Stimulated activated CD4-positive, alpha-beta T cell treated with anti-CD3 and anti-CD28 coated beads, Interleukin-15, amount 100 ng/mL, for 24 hours (primary cell): Measurements from ENCODE around the gene RTP2.

Experiments used
- DNase-seq: peaks from one replicate; pipeline ENCODE4 v3.0.0-alpha.2; 2020

The RTP2 gene, protein sequence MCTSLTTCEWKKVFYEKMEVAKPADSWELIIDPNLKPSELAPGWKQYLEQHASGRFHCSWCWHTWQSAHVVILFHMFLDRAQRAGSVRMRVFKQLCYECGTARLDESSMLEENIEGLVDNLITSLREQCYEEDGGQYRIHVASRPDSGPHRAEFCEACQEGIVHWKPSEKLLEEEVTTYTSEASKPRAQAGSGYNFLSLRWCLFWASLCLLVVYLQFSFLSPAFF

DNA sequence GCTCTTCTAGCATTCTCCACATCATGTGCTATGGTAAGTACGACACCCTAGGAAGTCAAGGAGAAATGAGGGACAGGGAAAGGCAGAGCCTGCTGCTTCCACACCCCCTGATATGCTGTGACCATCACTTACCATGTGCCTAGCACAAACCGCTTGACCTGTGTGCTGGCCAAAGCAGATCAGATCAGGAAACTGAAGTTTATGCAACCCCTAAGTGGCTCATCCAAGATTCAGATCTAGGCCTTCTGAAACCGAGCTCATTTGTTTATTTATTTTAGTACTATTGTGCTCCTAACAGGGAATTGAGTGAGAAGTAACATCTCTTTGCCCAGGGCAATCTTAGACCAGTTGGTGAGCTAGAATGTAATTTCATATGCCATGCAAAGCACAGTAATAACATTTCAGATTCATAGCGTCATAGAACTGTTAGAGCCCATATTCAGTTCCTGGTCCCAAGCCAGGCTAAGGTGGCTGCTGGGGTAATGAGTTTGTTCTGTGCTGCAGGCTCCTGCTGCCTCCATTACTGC, at the start of gene RTP2:
Gene RTP2 (minus strand): TSS at position 51 of the 527 bp plus-strand sequence. CDS start 429 bp downstream, outside the sequence.
- DNase-seq = no peak

DNA sequence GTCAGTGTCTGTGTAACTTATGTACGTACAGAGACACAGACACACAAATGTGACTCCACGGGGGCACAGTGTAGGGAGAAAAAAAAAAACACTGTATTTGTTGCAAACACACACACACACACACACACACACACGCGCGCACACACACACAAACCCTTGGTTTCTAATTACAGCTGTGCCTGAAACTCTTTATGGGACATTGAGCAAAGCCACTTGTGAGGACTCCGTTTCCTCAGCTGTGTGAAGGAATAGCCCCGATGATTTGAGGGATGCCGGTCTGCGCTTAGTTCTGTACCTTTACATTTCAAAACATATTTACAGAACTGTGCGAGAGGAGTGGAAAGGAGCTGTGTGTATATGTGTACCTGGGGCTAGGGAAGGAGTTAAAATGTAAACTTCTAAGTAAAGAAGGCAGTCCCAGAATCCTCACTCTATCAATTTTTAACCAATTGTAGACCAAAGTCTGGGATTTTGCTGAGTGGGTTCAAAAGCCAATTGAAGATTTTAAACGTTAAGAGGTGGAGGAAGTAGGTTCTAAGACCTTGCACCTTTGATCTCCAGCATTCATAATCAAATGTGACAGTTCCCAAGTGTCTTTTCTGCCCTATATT, 48.3 kb upstream of the RTP2 start:
- no peak for DNase-seq

DNA sequence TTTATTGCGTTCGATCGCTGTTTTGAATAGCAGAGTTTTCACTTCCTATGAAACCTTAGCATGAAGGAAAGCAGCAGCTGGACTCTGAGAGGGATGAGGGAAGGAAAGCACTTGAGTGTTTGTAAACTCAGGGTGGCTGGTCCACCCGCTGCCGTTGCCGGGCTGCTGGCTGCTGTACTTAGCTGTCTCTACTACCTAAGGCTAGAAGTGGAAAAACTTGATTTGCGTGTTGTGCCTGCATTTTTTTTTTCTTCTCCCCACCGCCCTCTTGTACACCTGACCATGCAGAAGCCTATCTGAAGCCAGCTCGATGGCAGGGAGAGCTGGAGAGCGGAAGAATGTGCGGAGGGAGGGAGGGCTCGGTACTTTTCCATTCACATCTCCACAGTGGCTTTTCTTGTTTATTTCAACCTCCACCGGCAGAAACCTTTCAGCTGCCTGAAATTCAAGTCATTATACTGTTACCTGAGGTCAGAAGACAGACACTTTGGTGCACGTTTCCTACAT, 47.7 kb upstream of the RTP2 start:
- no peak for DNase-seq

DNA sequence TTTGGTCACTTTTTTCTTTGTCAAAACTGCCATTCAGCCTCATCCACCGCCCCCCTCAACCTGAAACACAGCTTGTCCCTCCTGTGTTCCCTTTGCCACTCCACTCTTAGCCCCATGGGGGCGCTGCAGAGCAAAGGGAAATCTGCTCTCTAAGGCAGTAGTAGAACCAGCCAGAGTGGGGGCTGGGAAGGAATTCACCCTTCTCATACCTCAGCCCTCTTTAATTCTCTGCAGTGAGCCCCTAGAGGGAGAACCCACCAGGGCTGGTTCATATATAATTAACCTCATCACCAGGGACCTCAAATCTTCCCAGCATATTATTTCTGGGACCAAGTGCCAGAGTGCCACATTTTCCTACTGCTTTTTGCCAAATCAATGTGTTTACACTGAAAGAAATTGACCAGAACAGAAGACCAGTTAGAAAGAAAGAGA, 45.7 kb upstream of the RTP2 start:
- peak; percentile 94 for DNase-seq

DNA sequence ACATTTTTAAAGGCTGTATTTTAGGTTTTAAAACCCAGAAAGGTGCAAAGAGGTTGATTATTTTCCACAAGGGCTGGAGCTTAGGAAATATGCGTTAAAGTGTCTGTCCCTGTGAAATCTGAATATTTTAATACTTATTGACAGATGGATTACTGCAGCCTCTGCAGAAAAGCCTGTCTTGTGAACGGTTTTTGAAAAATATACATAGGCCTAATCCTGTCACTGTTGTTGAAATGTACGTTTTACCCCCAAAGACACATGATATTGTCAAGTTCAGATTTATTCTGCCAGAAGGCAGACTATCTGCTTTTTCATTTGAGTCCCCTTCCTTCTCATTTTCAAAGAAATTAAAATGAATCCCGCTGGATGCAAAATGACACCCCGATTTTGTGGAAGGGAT, 45.1 kb upstream of the RTP2 start:
- no peak for DNase-seq

DNA sequence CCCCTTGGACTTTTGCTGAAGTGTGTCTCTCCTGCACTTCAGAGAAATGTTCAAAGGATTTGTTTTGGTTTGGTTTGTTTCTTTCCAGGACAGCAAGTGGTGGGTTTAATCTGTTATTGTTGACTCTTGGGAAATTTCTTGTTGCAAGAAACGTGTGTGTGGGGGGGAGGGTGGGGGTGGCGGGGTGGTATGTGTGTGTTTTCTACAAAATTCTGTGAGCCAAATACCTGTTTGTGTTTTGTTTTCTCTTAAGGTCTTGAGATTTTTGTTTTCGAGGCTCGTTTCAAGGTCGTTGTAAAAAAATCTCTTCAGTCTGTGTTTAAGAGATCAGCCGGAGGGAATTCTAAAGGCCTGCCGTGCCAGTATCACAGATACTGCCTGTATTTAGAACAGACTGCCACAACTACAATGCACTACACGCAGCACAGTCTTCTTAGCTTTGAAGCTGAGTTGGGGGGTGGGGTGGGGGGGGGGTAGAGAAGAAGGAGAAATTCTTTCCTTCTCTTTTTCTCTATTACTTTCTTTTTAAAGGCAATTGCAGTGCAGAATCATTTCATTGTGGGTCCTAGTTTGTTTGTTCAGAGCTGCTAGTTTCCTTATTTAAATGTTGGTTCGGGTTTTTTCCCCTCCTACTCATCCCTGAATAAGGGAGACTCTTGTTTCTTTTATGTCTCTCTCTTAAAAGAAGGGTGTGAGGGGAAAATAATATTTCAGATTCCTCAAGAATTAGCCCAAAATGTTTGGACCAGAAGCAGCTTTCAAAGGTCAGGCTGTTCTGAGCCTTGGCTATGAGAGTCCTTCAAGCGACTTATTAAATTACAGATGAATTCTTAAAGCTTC, 44.3 kb upstream of the RTP2 start:
- DNase-seq = peak; percentile 14

DNA sequence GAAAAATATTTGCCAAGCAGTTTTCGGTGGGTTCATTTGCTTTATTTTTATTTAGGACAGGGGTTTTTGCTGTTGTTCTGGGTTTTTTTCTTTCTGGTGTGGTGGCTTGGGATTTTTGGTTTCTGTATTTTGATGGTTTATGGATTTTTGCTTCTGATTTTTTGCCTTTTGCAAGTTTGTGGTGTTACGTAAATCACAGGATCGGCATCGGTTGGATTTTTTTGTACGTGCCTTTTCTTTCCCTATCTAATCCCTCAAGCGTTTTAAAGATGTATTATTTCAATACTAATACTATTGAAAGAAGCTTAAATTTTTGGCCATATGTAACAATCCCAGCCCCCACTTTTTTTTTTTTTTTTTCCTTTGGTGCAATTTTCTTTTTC, 43.7 kb upstream of the RTP2 start:
- DNase-seq = no peak

DNA sequence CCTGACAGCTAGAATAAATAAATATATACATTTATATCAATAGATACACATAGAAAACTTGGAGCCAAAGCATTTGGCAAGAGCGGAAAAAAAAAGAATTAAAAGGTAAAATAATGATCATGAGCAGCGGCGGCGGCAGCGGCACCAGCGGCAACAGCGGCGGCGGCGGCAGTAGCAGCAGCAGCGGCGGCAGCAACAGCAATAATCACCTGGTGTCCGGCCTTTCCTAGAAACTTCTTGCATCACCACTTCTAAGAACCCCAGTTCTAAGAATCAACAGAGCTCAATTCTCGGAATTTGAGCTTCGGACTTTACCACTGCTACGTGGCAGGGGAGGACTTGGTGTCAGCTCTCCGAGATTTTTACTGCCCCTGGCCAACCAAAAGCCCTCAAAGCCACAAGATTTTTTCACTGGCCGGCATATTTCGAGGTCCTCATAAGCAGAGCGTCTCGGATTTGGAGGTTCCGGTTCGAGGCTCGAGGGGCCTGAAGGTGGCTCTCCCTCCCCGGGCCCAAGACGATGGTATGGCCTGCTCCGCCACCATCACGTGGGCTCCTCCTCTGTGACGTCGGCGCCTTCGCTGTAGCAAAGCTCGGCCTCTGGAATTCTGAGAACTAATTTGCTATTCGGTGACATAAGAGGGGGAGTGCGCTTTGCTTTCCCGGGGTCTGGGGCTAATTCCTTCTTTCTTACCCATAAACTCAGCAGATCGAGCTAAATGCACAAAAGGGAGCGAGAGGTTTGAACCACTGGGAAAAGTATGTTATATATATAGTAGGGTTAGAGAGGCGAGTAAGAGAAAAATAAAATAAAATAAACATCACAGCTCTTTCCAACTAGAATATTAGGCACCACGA, 43.1 kb upstream of the RTP2 start, which contains the start of gene BCL6:
Gene BCL6 (minus strand): TSS at position 268 of the 858 bp plus-strand sequence. CDS start 11,775 bp downstream, outside the sequence.
- peak; percentile 89 for DNase-seq

DNA sequence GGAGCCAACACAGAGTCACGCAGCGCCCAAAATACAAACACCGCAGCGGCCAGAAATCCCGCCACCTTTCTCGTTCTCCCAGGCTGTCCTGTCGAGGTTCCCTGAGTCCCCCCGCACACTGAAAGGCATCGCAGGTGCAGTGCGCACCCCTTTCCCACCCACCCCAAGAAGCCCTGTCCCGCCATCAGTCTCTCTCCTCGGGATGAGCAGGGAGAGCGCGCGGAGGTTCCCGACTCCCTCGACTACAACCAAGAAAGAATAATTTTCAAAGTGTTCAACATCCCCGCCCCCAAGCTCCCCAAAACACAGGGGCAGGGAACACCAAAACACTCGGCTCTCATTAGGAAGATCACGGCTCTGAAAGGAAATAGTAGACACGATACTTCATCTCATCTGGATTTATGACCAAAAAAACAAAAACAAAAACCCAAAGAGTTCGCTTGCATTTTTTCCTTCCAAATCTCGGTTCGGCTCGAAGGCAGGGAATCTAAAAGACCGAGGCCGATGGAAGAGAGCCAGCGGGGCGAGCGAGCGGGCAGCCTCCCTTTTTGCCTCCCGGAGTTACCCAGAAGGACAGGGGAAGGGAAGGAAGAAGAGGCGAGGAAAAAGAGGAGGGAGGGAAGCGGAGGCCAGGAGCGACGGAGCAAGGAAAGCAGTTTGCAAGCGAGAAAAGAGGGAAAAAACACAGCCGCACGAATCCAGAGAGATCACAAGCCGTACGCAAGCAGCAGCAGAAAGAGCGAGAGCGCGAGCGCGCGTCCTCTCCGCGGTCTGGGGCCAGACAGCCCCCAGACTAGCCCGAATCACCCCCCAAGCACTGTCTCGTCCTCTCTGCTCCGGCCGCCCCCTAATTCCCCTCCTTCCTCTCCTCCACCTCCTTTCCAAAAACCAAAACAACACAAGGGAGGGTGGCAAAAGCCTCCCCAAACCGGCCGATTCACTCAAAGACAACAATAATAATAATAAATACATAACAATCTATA, 42.1 kb upstream of the RTP2 start:
- DNase-seq = peak; percentile 56

DNA sequence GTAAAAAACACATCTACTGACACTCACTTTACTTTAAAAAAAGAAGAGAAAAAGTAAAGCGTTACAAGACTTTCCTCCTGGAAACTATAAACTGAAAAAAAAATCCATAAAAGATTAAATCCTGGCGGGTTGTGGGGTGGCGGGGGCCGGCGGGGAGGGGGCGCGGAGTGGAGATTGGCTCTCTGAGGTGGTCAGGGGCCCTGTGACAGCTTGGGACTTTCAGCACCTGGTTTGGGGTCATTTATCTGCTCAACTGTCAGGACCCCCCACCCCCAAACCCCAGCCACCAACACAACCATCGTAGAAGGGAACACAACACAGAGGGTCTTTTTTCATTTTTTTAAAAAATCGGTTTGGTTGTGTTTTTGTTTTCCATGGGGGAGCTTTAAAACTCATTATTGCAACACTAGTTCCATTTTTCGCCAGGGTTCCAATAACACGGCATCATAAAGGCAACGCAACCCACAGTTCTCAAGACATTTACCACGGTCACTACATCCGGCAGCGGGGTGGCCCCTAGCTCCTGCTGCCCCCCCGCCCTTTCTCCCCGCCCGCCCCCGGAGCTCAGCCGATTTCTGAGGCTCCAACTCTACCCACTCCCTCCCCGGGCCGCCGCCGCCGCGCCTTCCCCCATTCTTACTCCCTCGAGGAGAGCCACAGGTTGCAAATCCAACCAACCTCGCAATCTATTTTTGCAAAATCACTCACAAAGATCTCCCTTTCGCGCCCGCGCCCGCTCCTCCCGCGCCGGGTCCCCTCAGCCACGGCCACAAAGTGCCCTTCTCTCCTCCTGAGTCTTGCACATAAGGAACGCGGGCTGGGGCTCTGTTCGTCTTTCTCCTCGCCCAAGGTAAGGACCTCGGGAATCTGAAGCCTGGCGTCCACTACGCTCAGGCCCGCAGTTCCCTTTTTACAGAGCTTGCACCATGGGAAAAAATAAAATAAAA, 41.1 kb upstream of the RTP2 start:
- peak; percentile 76 for DNase-seq

DNA sequence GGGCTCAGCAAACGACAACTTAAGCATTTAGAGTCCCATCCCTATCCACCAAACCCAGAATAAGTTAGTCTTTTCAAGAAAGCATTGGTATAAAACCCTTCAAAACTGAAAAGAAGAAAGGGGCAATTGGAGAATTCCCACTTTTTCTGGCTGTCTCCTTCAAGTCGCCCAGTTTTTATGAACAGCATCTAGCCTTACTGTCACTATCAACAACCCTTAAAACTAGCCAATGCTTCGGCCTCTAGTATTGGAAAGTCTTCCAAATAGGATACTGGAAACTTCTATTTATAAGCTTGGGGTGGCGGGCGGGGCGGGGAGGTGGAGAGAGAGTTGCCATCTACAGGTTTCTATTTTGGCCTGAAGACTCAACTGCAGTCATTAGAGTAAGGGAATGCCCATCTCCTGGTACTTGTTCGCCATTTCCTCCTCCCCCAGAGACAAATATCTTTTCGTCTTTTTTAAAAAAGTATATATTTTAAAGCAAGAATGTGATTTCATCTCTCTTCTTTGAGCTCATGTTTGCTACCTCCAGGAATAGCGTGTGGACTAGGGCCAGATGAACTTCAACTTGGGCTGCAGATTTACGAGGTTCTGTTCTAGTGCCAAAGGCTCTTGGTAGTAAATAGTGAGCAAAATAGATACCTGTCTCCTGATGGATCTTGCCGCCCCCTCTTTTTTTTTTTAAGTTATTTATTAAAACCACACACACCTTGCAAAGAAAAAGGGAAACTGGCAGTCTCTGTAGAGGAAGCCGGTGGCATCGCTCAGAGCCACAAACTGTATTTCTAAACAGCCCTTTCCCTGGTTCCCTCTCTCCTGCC, 40.2 kb upstream of the RTP2 start:
- DNase-seq = peak; percentile 24

DNA sequence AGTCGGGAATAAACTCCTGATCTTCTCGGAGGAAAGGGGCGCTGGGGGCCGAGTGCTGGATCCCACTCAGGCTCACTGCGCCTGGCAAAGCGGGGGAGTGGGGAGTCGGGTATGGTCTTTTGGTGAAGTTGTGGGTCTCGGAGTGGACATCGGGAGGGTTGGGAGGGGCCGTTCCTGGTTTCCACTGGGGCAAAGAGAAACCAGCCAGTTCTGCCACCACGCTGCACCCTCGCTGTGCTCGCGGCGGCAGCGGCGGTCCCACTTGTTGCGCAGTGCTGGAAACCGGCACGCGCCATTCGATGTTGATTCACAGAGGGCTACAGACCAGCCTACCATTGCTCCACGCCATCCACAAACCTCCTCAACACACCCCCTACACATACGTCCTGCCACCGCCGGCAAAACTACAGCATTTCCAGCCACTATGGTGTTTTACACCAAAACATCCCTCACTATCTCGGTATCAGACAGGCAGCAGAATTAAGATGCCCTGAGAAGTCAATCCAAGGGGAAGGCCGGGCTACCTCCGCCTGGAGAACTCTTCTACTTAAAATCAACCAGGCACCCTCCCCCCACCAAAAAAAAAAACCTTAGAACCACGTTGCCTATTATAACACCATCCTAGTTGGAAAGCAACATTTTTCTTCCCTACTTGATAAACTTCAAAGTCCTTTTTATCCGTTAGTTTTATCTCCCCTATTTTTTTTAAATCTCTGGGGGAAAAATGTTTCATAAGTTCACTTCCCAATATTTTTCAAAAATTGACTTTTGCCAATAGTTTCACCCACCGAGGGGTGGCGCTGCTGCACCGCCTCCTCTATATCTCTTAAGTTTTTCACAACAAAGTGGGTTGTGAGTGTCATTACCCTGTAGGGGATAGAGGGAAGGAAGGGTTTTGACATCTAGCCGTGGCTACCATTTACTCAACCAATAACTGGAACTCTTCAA, 39.3 kb upstream of the RTP2 start:
- peak; percentile 83 for DNase-seq

DNA sequence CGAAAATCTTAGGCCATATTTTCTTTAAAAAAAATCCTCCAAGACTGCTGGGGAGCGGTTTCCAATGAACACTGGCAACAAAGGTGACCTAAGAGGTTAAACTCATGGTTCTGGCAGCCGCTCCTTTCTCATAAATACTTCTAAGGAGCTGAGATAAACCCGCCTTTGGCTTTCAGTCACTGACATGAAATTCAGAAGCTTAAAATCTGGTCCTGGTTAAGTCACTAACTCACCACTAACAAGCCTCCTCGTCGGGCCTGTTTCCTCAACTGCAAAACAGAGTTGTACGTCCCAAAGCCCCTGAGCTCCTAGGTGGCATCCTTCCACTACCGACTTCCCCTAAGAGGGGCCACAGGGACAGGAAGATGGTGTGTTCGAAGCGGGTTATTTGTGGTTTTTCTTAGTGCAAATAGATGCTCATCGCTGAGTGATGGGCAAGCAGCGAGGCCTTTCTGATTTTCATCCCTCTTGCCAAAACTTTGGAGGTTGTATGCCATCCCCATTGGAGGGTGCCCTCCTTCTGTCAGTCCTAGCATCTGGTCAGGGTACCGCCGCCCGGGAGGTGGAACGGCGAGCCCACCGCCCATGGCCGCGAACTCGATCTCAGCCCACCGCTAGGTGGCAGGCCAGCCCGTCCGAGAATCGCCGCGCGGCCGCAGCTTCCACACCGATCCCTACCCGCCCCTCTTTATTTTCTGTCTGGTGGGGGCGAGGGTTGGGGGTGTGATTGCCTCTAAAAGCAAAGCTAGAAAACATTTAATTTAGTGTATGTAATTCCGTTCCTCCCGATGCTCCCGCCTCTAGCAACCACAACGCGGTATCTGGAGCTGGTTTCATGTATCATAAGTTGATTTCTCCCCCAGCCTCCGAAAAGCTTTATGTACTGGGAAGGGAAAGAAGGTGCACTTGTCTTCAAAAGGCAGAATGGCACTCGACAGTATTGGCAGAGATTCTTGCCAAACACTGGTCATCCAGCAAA, 38.4 kb upstream of the RTP2 start:
- DNase-seq = peak; percentile 79

DNA sequence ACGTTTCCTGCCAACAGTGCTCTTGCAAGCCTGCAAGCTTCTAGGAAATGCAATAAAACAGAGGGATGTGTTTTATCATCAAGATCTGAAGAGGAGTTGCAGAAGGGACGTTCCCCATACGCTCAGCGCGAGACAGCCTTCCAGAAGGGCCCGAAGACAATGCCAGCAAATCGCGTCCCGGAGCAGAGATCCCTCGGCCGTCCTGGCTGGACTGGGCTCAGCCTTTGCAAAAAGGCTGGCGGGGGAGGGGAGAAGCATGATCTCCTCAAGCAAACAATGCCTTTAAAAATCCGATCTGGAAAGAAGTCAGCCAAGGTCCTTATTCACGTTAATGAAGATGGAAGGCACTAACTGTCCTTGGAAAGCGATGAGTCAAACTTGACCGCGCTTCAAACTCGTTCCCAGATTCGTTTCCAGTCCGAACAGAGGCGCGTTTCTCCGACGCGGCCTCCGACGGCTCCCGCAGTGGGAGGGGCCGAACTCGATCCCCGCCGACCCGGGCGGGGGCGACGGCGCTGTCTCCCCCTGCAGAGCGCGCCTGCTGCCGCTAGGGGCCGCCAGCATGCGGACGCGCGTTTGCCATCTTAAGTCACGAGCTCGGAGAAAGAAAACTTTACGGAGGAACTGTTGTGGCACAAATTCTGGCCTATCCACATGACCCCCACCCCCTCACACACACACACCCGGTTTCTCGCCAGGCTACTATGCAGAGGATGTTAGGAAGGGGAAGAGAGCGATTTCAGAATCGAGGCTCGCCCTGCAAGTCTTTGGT, 37.4 kb upstream of the RTP2 start:
- DNase-seq = peak; percentile 83

DNA sequence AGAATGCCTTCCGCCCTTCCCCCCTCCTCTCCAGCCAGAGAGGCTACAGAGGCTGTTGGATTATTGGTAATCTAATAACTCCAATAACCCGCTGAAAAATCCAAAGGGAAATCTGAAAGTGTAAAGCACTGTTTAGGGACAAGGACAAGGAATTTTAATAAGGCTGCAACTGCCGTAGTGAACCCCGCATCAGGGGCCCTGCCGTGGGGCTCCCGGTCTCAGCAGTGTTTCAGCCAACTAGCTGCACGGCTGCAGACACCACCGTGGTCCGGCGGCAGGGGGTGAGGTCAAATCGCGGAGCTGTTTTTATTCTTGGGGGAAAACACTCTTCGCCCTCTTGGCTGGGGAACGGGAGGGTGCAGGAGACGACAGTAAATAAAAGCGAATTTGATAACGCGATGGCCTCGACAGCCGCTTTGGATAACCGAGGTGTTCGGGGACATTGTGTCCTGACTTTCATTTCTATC, 36.8 kb upstream of the RTP2 start:
- peak; percentile 48 for DNase-seq
